K562 (cell line): ENCODE data around the gene KPNA1. TPM values are rescaled to one million over a fixed set of nuclear protein-coding genes. Genes with fewer than 3 reads are reported as not detected.

Experiments
- ADNP ChIP-seq: fragments of 200-800 bp; sonication (Bioruptor generic); IDR thresholded peaks from 2 replicates; pipeline ENCODE4 v1.6.1; 2016; ENCODE audit warnings: missing genetic modification characterization, missing compliant biosample characterization
- CCAR2 ChIP-seq: fragments of 200-400 bp; formaldehyde crosslinking; IDR thresholded peaks from 2 replicates; pipeline ENCODE4 v1.6.1; 2017; ENCODE audit warnings: mild to moderate bottlenecking, low read depth, low read length
- MBD1 ChIP-seq: fragments of 250-450 bp; sonication (Bioruptor Pico); IDR thresholded peaks from 2 replicates; pipeline ENCODE4 v1.8.0; 2022; ENCODE audit warnings: inconsistent platforms
- POLR2H ChIP-seq: IDR thresholded peaks from 2 replicates; pipeline ENCODE4 v1.6.1; 2016; ENCODE audit warnings: missing genetic modification characterization, low read depth, mild to moderate bottlenecking, control low read depth, missing compliant biosample characterization, moderate library complexity
- SAP30 ChIP-seq: fragments of 200-600 bp; sonication (generic); IDR thresholded peaks from 2 replicates; pipeline ENCODE4 v1.6.1; 2012; ENCODE audit warnings: borderline replicate concordance, low read depth, mild to moderate bottlenecking, moderate library complexity, low read length, control low read depth, inconsistent platforms; ENCODE audit not compliant: insufficient read depth, poor library complexity, severe bottlenecking
- SMARCA5 ChIP-seq: fragments of 450-650 bp; IDR thresholded peaks from 2 replicates; pipeline ENCODE4 v1.6.1; 2016
- SPI1 ChIP-seq: IDR thresholded peaks from 2 replicates; pipeline ENCODE4 v1.6.1; 2011; ENCODE audit warnings: low read depth, low read length, control low read depth, borderline replicate concordance
- TCF3 ChIP-seq: sonication (generic); formaldehyde crosslinking; IDR thresholded peaks from 2 replicates; pipeline ENCODE4 v1.4.0; 2020; ENCODE audit warnings: mild to moderate bottlenecking, missing genetic modification reagents
- ZMIZ1 ChIP-seq, 2 experiments: fragments of 150-350 bp in 1 of 2; IDR thresholded peaks; 2 replicates each; pipeline ENCODE4 v1.6.1; 2012 to 2016; ENCODE audit warnings: low read depth in 2 of 2, low read length in 2 of 2, mild to moderate bottlenecking in 1 of 2, moderate library complexity in 1 of 2
- ZNF584 ChIP-seq: fragments of 200-800 bp; sonication (Bioruptor generic); IDR thresholded peaks from 2 replicates; pipeline ENCODE4 v1.6.1; 2016; ENCODE audit warnings: low read depth, mild to moderate bottlenecking, missing genetic modification characterization, missing compliant biosample characterization
- polyA plus RNA-seq, 8 experiments: library from polyadenylated mRNA; depleted of rRNA in 4 of 8; stranded (reverse) in 5 of 8; unstranded in 3 of 8; fragments of >200 nt; fragmentation: Nextera tagmentation in 2 of 8; fragmentation: Illumina TruSeq in 1 of 8; extraction: Ambion mirVana in 2 of 8; extraction: Trizol in 1 of 8; gene quantifications; 2 replicates each; pipeline versions ENCODE4 v1.2.1 to v1.2.3, GENCODE V29; 2011 to 2014; ENCODE audit warnings: inconsistent platforms in 1 of 8, missing spikeins in 1 of 8
- total RNA-seq, 7 experiments: library from RNA; depleted of rRNA in 6 of 7; stranded (reverse); fragments of >200 nt in 6 of 7; fragmentation: Illumina TruSeq in 2 of 7; extraction: Trizol in 2 of 7; gene quantifications; 2 replicates each; pipeline versions ENCODE4 v1.2.1 to v1.2.3, GENCODE V29; 2011 to 2021; ENCODE audit warnings: low replicate concordance in 1 of 7

The KPNA1 gene
- total and polyA plus RNA-seq, 9 of the 15 experiments (the other 6 are each of a cell fraction or from before 2014, with no cell fraction given) = 9.3 to 53.8 (median 33.5) TPM

GRCh38 chr3:122563717-122564025, 48.9 kb upstream of the KPNA1 start (continued):
- no peak for TF ChIP-seq ZMIZ1 (IDR thresholded peaks at IDR 0.05; ENCODE audit: low read depth in 2 of 2, low read length in 2 of 2)
- TF ChIP-seq SMARCA5 = no peak
- TF ChIP-seq TCF3 (CRISPR knock-in tag) = no peak
- no peak for TF ChIP-seq SAP30
- TF ChIP-seq CCAR2 = no peak
- TF ChIP-seq MBD1 (CRISPR knock-in tag) = no peak
- TF ChIP-seq SPI1 = no peak
- TF ChIP-seq ADNP = no peak
- no peak for TF ChIP-seq POLR2H
- no peak for TF ChIP-seq ZNF584 (CRISPR knock-in tag)
